Neural progenitor cell (in vitro differentiated cells): ENCODE measurements around the gene CDK17. TPM values are rescaled to one million over a fixed set of nuclear protein-coding genes. Genes with fewer than 3 reads are reported as not detected.

Experiments used
- DNase-seq: peaks from one replicate; pipeline ENCODE4 v3.0.0-alpha.2; 2016; ENCODE audit warnings: low spot score
- H2AFZ ChIP-seq: fragments of 200-600 bp; sonication (generic); replicated peaks from 2 replicates; pipeline ENCODE4 v1.6.1; 2016; ENCODE audit warnings: antibody characterized with exemption
- H3F3A ChIP-seq: fragments of 200-600 bp; sonication (generic); 2 replicates; pipeline ENCODE4 v1.6.1; 2016; ENCODE audit warnings: antibody characterized with exemption, low read depth
- H3K27ac ChIP-seq: fragments of 200-600 bp; sonication (generic); 2 replicates; pipeline ENCODE4 v1.5.1; 2016; ENCODE audit warnings: mild to moderate bottlenecking
- H3K27me3 ChIP-seq: fragments of 200-600 bp; sonication (generic); 2 replicates; pipeline ENCODE4 v1.6.1; 2016; ENCODE audit warnings: mild to moderate bottlenecking, moderate library complexity
- H3K36me3 ChIP-seq: fragments of 200-600 bp; sonication (generic); 2 replicates; pipeline ENCODE4 v1.5.1; 2016
- H3K4me1 ChIP-seq: fragments of 200-600 bp; sonication (generic); 2 replicates; pipeline ENCODE4 v1.6.1; 2016; ENCODE audit warnings: mixed run types
- H3K4me2 ChIP-seq: fragments of 200-600 bp; sonication (generic); 2 replicates; pipeline ENCODE4 v1.6.1; 2016
- H3K4me3 ChIP-seq: fragments of 200-600 bp; sonication (generic); 2 replicates; pipeline ENCODE4 v1.5.1; 2016
- H3K79me2 ChIP-seq: fragments of 200-600 bp; sonication (generic); 2 replicates; pipeline ENCODE4 v1.6.1; 2016; ENCODE audit warnings: low read depth
- H3K9ac ChIP-seq: fragments of 200-600 bp; sonication (generic); 2 replicates; pipeline ENCODE4 v1.6.1; 2016
- H3K9me3 ChIP-seq: fragments of 200-600 bp; sonication (generic); 2 replicates; pipeline ENCODE4 v1.5.1; 2016; ENCODE audit warnings: low read depth
- H4K20me1 ChIP-seq: fragments of 200-600 bp; sonication (generic); 2 replicates; pipeline ENCODE4 v1.6.1; 2016; ENCODE audit warnings: low read depth
- H3K27ac Mint-ChIP-seq: 3 replicates; pipeline ENCODE4 v1.8.0; 2021; ENCODE audit warnings: mixed read lengths
- H3K27me3 Mint-ChIP-seq: 2 replicates; pipeline ENCODE4 v1.8.0; 2022; ENCODE audit warnings: low read depth, mild to moderate bottlenecking, inconsistent platforms, moderate library complexity, mixed read lengths; ENCODE audit not compliant: insufficient read depth
- H3K36me3 Mint-ChIP-seq: 3 replicates; pipeline ENCODE4 v1.8.0; 2021; ENCODE audit warnings: mixed read lengths
- H3K4me1 Mint-ChIP-seq: 3 replicates; pipeline ENCODE4 v1.8.0; 2021; ENCODE audit warnings: mixed read lengths
- H3K4me3 Mint-ChIP-seq: 3 replicates; pipeline ENCODE4 v1.8.0; 2021; ENCODE audit warnings: mild to moderate bottlenecking, moderate library complexity, mixed read lengths
- H3K9me3 Mint-ChIP-seq: 3 replicates; pipeline ENCODE4 v1.8.0; 2020; ENCODE audit warnings: mixed read lengths
- CTCF ChIP-seq: fragments of 200-600 bp; sonication (generic); IDR thresholded peaks from 2 replicates; pipeline ENCODE4 v1.5.1; 2017; ENCODE audit warnings: antibody characterized with exemption, mild to moderate bottlenecking
- EZH2 ChIP-seq: fragments of 200-600 bp; sonication (generic); IDR thresholded peaks from 2 replicates; pipeline ENCODE4 v1.6.1; 2017; ENCODE audit warnings: antibody characterized with exemption, mild to moderate bottlenecking, moderate library complexity
- EZH2phosphoT487 ChIP-seq: fragments of 200-600 bp; sonication (generic); IDR thresholded peaks from 2 replicates; pipeline ENCODE4 v1.6.1; 2017; ENCODE audit warnings: antibody characterized with exemption
- total RNA-seq: library from RNA; depleted of rRNA; stranded (reverse); fragments of >200 nt; gene quantifications from 2 replicates; pipeline ENCODE4 v1.2.3, GENCODE V29; 2015; ENCODE audit warnings: low replicate concordance

CDK17 gene
- total RNA-seq, 1 donor from 2014 or later: 61.2 TPM

GRCh38 chr12:96295532-96296160 is 104.6 kb downstream of the CDK17 start:
- no peaks in the 10 kb centered on the region for H3K4me1 ChIP-seq
- H3K4me3 ChIP-seq: no peak overlapping the region
- H2AFZ ChIP-seq: no peak overlapping the region
- H3K27ac ChIP-seq: no peak overlapping the region
- H3F3A ChIP-seq: no peaks in the 10 kb centered on the region
- H3K4me1 Mint-ChIP-seq: no peaks in the 10 kb centered on the region
- no peak overlapping the region for H3K4me3 Mint-ChIP-seq
- H3K9ac ChIP-seq: no peak overlapping the region
- no peaks in the 10 kb centered on the region for H3K79me2 ChIP-seq
- peaks cover 48% of the 10 kb centered on the region for H3K36me3 Mint-ChIP-seq
- no peaks in the 10 kb centered on the region for H3K27me3 Mint-ChIP-seq
- no peaks in the 10 kb centered on the region for H3K9me3 Mint-ChIP-seq
- no peak overlapping the region for H3K4me2 ChIP-seq
- no peak for TF ChIP-seq EZH2phosphoT487
- no peak for TF ChIP-seq EZH2
- TF ChIP-seq CTCF: no peak
- H3K36me3 ChIP-seq: peaks cover 35% of the 10 kb centered on the region
- no peak for DNase-seq
- no peaks in the 10 kb centered on the region for H3K9me3 ChIP-seq
- no peaks in the 10 kb centered on the region for H3K27me3 ChIP-seq
- H3K27ac Mint-ChIP-seq: no peak overlapping the region
- H4K20me1 ChIP-seq: no peaks in the 10 kb centered on the region

GRCh38 chr12:96294831-96295230 is 105.4 kb downstream of the CDK17 start:
- H3K4me3 ChIP-seq: no peak overlapping the region
- H3K9me3 Mint-ChIP-seq: no peaks in the 10 kb centered on the region
- no peaks in the 10 kb centered on the region for H3K4me1 Mint-ChIP-seq
- H3K27me3 ChIP-seq: no peaks in the 10 kb centered on the region
- no peak overlapping the region for H2AFZ ChIP-seq
- DNase-seq: no peak
- TF ChIP-seq EZH2phosphoT487: no peak
- no peak for TF ChIP-seq EZH2
- no peak for TF ChIP-seq CTCF
- H3K27ac Mint-ChIP-seq: no peak overlapping the region
- peaks cover 1% of the 10 kb centered on the region for H3F3A ChIP-seq
- H3K36me3 Mint-ChIP-seq: peaks cover 44% of the 10 kb centered on the region
- H3K4me2 ChIP-seq: no peak overlapping the region
- H4K20me1 ChIP-seq: no peaks in the 10 kb centered on the region
- peaks cover 33% of the 10 kb centered on the region for H3K36me3 ChIP-seq
- H3K27ac ChIP-seq: no peak overlapping the region
- peaks cover 2% of the 10 kb centered on the region for H3K4me1 ChIP-seq
- H3K27me3 Mint-ChIP-seq: no peaks in the 10 kb centered on the region
- no peaks in the 10 kb centered on the region for H3K79me2 ChIP-seq
- H3K9me3 ChIP-seq: no peaks in the 10 kb centered on the region
- H3K4me3 Mint-ChIP-seq: no peak overlapping the region
- H3K9ac ChIP-seq: no peak overlapping the region

GRCh38 chr12:96293093-96293492 is 107.1 kb downstream of the CDK17 start:
- H3K4me2 ChIP-seq: no peak overlapping the region
- peaks cover 13% of the 10 kb centered on the region for H3K4me1 ChIP-seq
- H4K20me1 ChIP-seq: no peaks in the 10 kb centered on the region
- Mint-ChIP-seq H3K27ac (no peak overlapping the region), H3K27me3 (no peaks in the 10 kb centered on the region), H3K4me3 (no peak overlapping the region), H3K4me1 (no peaks in the 10 kb centered on the region), H3K9me3 (no peaks in the 10 kb centered on the region), H3K36me3 (peaks cover 48% of the 10 kb centered on the region)
- peaks cover 19% of the 10 kb centered on the region for H3K36me3 ChIP-seq
- H3K79me2 ChIP-seq: no peaks in the 10 kb centered on the region
- H3K9me3 ChIP-seq: no peaks in the 10 kb centered on the region
- no peak for DNase-seq
- no peak overlapping the region for H3K27ac ChIP-seq
- no peaks in the 10 kb centered on the region for H3K27me3 ChIP-seq
- peaks cover 10% of the 10 kb centered on the region for H3F3A ChIP-seq
- TF ChIP-seq EZH2phosphoT487 (no peak), CTCF (no peak), EZH2 (no peak)
- no peak overlapping the region for H3K4me3 ChIP-seq
- no peak overlapping the region for H2AFZ ChIP-seq
- H3K9ac ChIP-seq: no peak overlapping the region
